GM19099 (cell line): ENCODE data around the gene EPHB4.

Experiments used
- POLR2A ChIP-seq: IDR thresholded peaks from 3 replicates; pipeline ENCODE4 v1.6.1; 2011; ENCODE audit warnings: low read depth; ENCODE audit not compliant: insufficient read length; ENCODE audit errors: extremely low read depth

The EPHB4 gene

GRCh38 chr7:100781255-100781654, 46.1 kb downstream of the EPHB4 start:
- TF ChIP-seq POLR2A, result no peak

DNA sequence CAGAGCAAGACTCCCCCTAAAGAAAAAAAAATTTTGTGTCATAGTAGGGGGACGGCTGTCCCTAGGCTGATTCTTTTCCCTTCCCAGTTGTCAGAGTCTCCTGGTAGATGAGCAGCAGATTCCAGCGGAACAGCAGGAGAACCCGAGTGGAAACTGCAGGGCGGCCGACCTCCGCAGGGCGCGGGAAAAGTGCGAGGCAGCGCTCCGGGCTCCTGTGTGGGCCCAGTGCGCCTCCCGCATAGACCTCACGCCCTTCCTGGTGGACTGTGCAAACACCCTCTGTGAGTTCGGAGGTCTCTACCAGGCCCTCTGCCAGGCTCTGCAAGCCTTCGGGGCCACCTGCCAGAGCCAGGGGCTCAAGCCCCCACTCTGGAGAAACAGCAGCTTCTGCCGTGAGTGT, 48.0 kb downstream of the EPHB4 start:
- TF ChIP-seq POLR2A, result no peak

DNA sequence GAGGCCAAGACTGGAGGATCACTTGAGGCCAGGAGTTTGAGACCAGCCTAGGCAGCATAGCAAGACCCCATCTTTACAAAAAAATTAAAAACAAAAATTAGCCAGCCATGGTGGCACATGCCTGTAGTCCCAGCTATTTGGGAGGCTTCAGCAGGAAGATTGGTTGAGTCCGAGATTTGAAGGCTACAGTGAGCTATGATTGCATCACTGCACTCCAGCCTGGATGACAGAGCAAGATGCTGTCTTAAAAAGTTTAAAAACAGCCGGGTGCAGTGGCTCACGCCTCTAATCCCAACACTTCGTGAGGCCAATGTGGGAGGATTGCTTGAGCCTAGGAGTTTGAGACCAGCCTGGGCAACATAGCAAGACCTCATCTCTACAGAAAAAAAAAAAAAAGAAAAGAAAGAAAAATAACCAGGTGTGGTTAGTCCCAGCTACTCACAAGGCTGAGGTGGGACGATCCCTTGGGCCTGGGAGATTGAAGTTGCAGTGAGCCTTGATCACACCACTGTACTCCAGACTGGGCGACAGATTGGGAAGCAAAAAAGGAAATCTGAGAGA, 49.2 kb downstream of the EPHB4 start:
- TF ChIP-seq POLR2A, result no peak

DNA sequence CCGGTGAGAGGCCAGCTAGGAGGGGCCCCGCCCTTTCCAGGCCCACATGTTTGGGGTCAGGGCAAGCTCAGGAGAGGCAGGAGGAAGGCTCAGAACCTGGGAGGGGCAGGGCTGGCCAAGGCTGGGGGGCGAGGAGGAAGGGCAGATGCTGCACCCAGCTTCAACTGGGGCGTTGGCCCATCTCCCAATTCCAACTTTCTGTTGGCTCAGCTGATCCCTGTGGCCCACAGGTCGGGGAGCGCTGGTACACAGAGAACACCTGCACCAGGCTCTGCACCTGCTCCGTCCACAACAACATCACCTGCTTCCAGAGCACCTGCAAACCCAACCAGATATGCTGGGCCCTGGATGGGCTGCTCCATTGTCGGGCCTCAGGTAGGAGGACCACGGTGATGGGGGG, 53.8 kb downstream of the EPHB4 start:
- TF ChIP-seq POLR2A, result no peak

DNA sequence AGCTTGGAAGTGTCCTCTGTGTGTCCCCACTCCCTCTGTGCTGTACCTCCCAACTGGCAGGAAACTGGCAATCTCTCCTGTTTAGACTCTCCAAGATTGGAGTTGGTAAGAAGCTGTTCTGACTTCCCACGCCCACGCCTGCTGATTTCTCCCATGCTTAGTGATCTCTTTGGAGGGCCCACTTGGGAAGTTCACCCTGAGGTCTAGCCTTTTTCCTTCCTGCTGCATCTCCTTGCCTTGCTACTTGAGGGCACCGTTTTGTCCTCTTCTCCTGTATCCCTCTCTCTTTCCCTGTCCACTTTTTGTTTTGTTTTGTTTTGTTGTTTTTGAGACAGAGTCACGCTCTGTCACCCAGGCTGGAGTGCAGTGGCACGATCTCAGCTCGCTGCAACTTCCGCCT, 58.5 kb downstream of the EPHB4 start:
- no peak for TF ChIP-seq POLR2A

- no peak for TF ChIP-seq POLR2A
These were observed 62.1 kb downstream of the EPHB4 start for GRCh38 chr7:100765250-100765649.

GRCh38 chr7:100764841-100765240, 62.5 kb downstream of the EPHB4 start:
- TF ChIP-seq POLR2A, result no peak

- no peak for TF ChIP-seq POLR2A
These were observed 63.7 kb downstream of the EPHB4 start for GRCh38 chr7:100763556-100764140.

DNA sequence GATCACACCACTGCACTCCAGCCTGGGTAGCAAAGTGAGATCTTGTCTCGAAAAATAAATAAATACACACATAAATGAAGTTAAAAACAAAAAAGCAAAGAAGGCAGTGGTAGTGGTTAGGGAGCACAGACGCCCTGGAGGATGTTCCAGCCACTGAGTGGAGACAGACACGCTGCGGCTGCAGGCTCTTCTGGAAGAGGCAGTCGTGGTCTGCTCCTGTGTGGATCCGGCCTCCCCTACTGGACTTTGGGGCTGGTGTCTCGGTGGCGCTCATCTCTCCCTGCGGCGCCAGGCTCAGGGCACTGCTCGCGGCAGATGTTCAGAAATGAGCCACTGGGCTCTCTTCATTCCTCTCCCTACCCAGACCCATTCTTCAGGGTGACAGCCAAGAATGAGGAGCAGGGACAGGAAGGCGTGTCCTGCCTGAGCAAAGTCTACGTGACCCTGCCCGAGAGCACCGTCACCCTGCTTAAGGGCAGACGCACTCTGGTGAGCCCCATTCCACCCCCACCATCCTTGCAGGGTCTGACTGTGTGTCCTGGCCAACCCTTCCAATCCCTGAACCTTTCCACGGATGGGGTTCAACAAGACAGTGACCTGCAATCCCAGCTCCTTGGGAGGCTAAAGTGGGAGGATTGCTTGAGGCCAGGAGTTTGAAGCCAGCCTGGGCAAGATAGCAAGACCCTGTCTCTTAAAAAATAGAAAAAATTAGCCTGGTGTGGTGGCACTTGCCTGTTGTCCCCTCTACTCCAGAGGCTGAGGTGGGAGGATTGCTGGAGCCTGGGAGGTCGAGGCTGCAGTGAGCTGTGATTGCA, 67.8 kb downstream of the EPHB4 start:
- no peak for TF ChIP-seq POLR2A

DNA sequence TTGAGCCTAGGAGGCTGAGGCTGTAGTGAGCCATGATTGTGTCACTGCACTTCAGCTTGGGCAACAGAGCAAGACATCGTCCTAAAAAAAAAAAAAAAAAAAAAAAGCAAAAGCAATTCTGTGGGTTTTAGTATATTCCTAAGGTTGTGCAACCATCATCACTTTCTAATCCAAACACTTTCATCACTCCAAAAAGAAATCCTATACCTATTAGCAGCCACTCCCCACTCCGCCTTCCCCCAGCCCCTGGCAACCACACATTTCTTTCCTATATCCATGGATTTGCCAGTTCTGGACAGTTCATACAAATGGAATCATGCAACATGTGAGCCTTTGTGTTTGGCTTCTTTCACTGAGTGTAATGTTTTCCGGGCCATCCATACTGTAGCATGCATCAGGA, 73.6 kb downstream of the EPHB4 start:
- TF ChIP-seq POLR2A, result no peak

- no peak for TF ChIP-seq POLR2A
These were observed 74.3 kb downstream of the EPHB4 start for GRCh38 chr7:100752994-100753393.
